ENCODE data around the gene TOMM34. TPM values are rescaled to one million over a fixed set of nuclear protein-coding genes. Genes with fewer than 3 reads are reported as not detected.

TOMM34 gene
- polyA plus RNA-seq, 1 donor from 2014 or later = 10.0 TPM

- Histone ChIP-seq H3K36me3 (ENCODE audit: insufficient read depth, low read length) (peaks cover 5% of the 10 kb centered on the region), H3K4me2 (ENCODE audit: low read length) (peak overlapping the region; percentile 59), H3K9ac (ENCODE audit: low read length) (peak overlapping the region; percentile 63), H4K20me1 (ENCODE audit: insufficient read depth) (no peaks in the 10 kb centered on the region), H3K4me3 (ENCODE audit: low read length) (peak overlapping the region; percentile 95), H2AFZ (ENCODE audit: low read depth, low read length) (peak overlapping the region; percentile 65), H3F3A (ENCODE audit: insufficient read depth, low read length, poor library complexity, severe bottlenecking) (no peaks in the 10 kb centered on the region), H3K79me2 (replicated peaks; ENCODE audit: insufficient read depth, low read length) (peaks cover 17% of the 10 kb centered on the region), H3K9me3 (ENCODE audit: low read length) (no peaks in the 10 kb centered on the region), H3K9me2 (ENCODE audit: insufficient read depth, low read length) (no peaks in the 10 kb centered on the region), H3K27me3 (ENCODE audit: insufficient read depth, low read depth, low read length) (no peaks in the 10 kb centered on the region), H3K27ac (ENCODE audit: low read length) (no peak overlapping the region)
- TF ChIP-seq EP300 (conservative IDR thresholded peaks at IDR 0.05; ENCODE audit: poor library complexity, severe bottlenecking) = no peak
- TF ChIP-seq CTCF (IDR thresholded peaks at IDR 0.05; ENCODE audit: poor library complexity, severe bottlenecking) = no peak
- no peak for TF ChIP-seq EZH2 (IDR thresholded peaks at IDR 0.05; ENCODE audit: borderline replicate concordance, insufficient read depth, low read length, poor library complexity, severe bottlenecking)
- no peak for TF ChIP-seq POLR2AphosphoS5 (IDR thresholded peaks at IDR 0.05)
- TF ChIP-seq REST (IDR thresholded peaks at IDR 0.05; ENCODE audit: borderline replicate concordance) = no peak
- no peak for TF ChIP-seq SMC3 (conservative IDR thresholded peaks at IDR 0.05; ENCODE audit: poor library complexity)
- TF ChIP-seq MXI1 (conservative IDR thresholded peaks at IDR 0.05; ENCODE audit: poor library complexity, severe bottlenecking) = no peak
- no peak for TF ChIP-seq RAD21 (conservative IDR thresholded peaks at IDR 0.05)
- no peak for TF ChIP-seq TAF1 (IDR thresholded peaks at IDR 0.05; ENCODE audit: low read depth)
These were observed 527 bp downstream of the TOMM34 start for GRCh38 chr20:44959638-44960102.

GRCh38 chr20:44959082-44959637 lies 1.0 kb downstream of the TOMM34 start:
- Histone ChIP-seq H3F3A (ENCODE audit: insufficient read depth, low read length, poor library complexity, severe bottlenecking) (no peaks in the 10 kb centered on the region), H3K79me2 (replicated peaks; ENCODE audit: insufficient read depth, low read length) (peaks cover 17% of the 10 kb centered on the region), H3K4me3 (ENCODE audit: low read length) (peak overlapping the region; percentile 95), H4K20me1 (ENCODE audit: insufficient read depth) (no peaks in the 10 kb centered on the region), H3K4me2 (ENCODE audit: low read length) (peak overlapping the region; percentile 59), H3K9me3 (ENCODE audit: low read length) (no peaks in the 10 kb centered on the region), H3K9me2 (ENCODE audit: insufficient read depth, low read length) (no peaks in the 10 kb centered on the region), H3K27ac (ENCODE audit: low read length) (no peak overlapping the region), H3K27me3 (ENCODE audit: insufficient read depth, low read depth, low read length) (no peaks in the 10 kb centered on the region), H3K36me3 (ENCODE audit: insufficient read depth, low read length) (peaks cover 5% of the 10 kb centered on the region), H3K9ac (ENCODE audit: low read length) (peak overlapping the region; percentile 63), H2AFZ (ENCODE audit: low read depth, low read length) (no peak overlapping the region)
- TF ChIP-seq RAD21 (conservative IDR thresholded peaks at IDR 0.05) (no peak), TAF1 (IDR thresholded peaks at IDR 0.05; ENCODE audit: low read depth) (no peak), REST (IDR thresholded peaks at IDR 0.05; ENCODE audit: borderline replicate concordance) (no peak), POLR2AphosphoS5 (IDR thresholded peaks at IDR 0.05) (no peak), SMC3 (conservative IDR thresholded peaks at IDR 0.05; ENCODE audit: poor library complexity) (no peak), EZH2 (IDR thresholded peaks at IDR 0.05; ENCODE audit: borderline replicate concordance, insufficient read depth, low read length, poor library complexity, severe bottlenecking) (no peak), EP300 (conservative IDR thresholded peaks at IDR 0.05; ENCODE audit: poor library complexity, severe bottlenecking) (no peak), CTCF (IDR thresholded peaks at IDR 0.05; ENCODE audit: poor library complexity, severe bottlenecking) (no peak), MXI1 (conservative IDR thresholded peaks at IDR 0.05; ENCODE audit: poor library complexity, severe bottlenecking) (no peak)
